Heart right ventricle (tissue), 16 donors: ENCODE results near the gene SHISAL1. TPM values are rescaled to one million over a fixed set of nuclear protein-coding genes. Genes with fewer than 3 reads are reported as not detected.

ENCODE experiments used
- ATAC-seq, 8 donors: fragments of 200-7000 bp; cut with Tn5 transposase; one replicate each; pipeline ENCODE4 v1.9.1; 2020; ENCODE audit warnings: mild to moderate bottlenecking in 8 of 8, moderate library complexity in 8 of 8, moderate number of reproducible peaks in 1 of 8
- DNase-seq, 2 donors: peaks; one replicate each; pipeline ENCODE4 v3.0.0-alpha.2; 2020
- H3K27ac ChIP-seq, 10 donors: fragments of 200-600 bp; sonication (generic) in 2 of 10; one replicate each; pipeline versions ENCODE4 v1.5.0 to v1.8.0; 2020 to 2022; ENCODE audit warnings: mild to moderate bottlenecking in 3 of 10
- H3K27me3 ChIP-seq, 7 donors: fragments of 200-600 bp; one replicate each; pipeline ENCODE4 v1.8.0; 2021 to 2022; ENCODE audit warnings: mild to moderate bottlenecking in 2 of 7
- H3K36me3 ChIP-seq, 9 donors: fragments of 200-600 bp; sonication (generic) in 1 of 9; one replicate each; pipeline versions ENCODE4 v1.5.0 to v1.8.0; 2020 to 2022; ENCODE audit warnings: mild to moderate bottlenecking in 2 of 9
- H3K4me1 ChIP-seq, 9 donors: fragments of 200-600 bp; sonication (generic) in 1 of 9; one replicate each; pipeline versions ENCODE4 v1.5.0 to v1.8.0; 2020 to 2022; ENCODE audit warnings: mild to moderate bottlenecking in 4 of 9
- H3K4me3 ChIP-seq, 10 donors: fragments of 200-600 bp; sonication (generic) in 2 of 10; one replicate each; pipeline versions ENCODE4 v1.5.0 to v1.8.0; 2020 to 2022; ENCODE audit warnings: mild to moderate bottlenecking in 7 of 10, moderate library complexity in 2 of 10
- H3K9me3 ChIP-seq, 11 donors: fragments of 200-600 bp in 10 of 11; sonication (generic) in 2 of 11; one replicate each; pipeline versions ENCODE4 v1.5.0 to v1.8.0; 2013 to 2022; ENCODE audit warnings: mild to moderate bottlenecking in 2 of 11, control low read depth in 1 of 11, moderate library complexity in 1 of 11
- WGBS, 2 donors: extraction: QIAGEN DNeasy Blood & Tissue Kit; methylation state at CpG; one replicate each; pipeline ENCODE4 v1.1.7; 2013; ENCODE audit warnings: inconsistent platforms in 1 of 2; 5-methylcytosine and 5-hydroxymethylcytosine counted together
- intact Hi-C, 10 donors: fragments of 100-400 bp; cut with DNase I; formaldehyde crosslinking; loops; one replicate each; pipeline versions ENCODE4 v1.11.1 to v1.14.2; 2022
- polyA plus RNA-seq, 2 donors: library from polyadenylated mRNA; stranded (reverse); fragments of 200-250 nt; gene quantifications; one replicate each; pipeline ENCODE4 v1.2.3, GENCODE V29; 2013
- total RNA-seq, 10 donors: library from RNA; stranded (reverse); fragmentation: NEBNext Ultra II Directional in 3 of 10; extraction: Animal tissue kit (Norgen Biotek cat#: 25700) in 3 of 10; gene quantifications; one replicate each; pipeline versions ENCODE4 v1.2.1 to v1.2.4, GENCODE V29; 2021 to 2023
- TF ChIP-seq, protein P1 (sequence below), 9 donors: fragments of 200-600 bp; sonication (generic) in 2 of 9; IDR thresholded peaks; one replicate each; pipeline versions ENCODE4 v1.5.0 to v1.8.0; 2021 to 2022; ENCODE audit warnings: antibody characterized with exemption in 9 of 9, mild to moderate bottlenecking in 5 of 9, moderate library complexity in 1 of 9
- donor health status: Arrhythmogenic right ventricular cardiomyopathy.
- donor health status: ischemic (EF 13 %, LVEDD 7.1; RV severe dilation, severe dysfunction).
- donor health status: healthy with polysubstance abuse.
- donor health status: DM: no; HTN: yes; CAD: no.
- donor health status: DM: no; HTN: no; CAD: no.
- donor health status: ischemic (EF 25% LVEDD 6.9; RV normal size, moderate dysfunction).
- donor health status: ischemic (EF 25% LVEDD 5.7; RV mildly dilated, moderate dysfunction).
- donor health status: healthy.
- donor health status: DM: yes; HTN: yes; CAD: no.
- donor health status: Ischemic cardiomyopathy.
- donor health status: ischemic (EF 35%, LVEDD 5.7; RV mildly dilated, moderate dysfunction).
- donor health status: nonischemic (EF 11% LVEDD 7.7; RV severe dilation, severe dysfunction).
- donor health status: DM: yes; HTN: yes; CAD: no.
- donor health status: PGD.
- donor health status: ischemic (EF 29% LVEDD 5.4; RV normal size, mild dysfunction).
- donor health status: nonischemic (EF 23%, LVEDD 6.1; RV moderate dilation, normal function).

The SHISAL1 gene
- total and polyA plus RNA-seq, 12 donors, result 0.15 to 1.7 (median 0.63) TPM

DNA sequence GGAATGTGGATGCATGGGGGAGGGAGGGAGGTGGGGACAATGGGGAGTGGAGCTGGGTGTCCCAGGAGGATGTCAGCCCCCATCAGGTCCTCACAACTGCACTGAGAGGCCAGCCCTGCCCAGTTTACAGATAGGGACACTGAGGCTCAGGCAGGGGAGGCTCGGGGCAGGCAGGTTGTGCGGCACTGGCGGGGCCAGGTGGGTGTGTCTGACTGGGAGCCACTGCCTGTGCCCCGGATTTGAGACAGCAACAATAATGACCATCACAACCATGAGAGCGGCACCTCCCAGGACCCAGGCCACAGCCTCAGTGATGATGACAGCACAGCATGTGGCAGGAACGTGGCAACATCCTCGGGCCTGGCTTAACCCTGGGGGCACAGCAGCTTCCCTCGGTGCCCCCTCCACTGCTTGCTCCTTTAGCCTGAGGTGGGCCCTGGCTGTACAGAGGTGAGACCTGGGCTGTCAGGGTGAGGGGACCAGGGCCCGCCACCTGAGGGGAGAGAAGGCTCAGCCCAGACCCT is 32.0 kb downstream of the SHISAL1 start:
- Histone ChIP-seq H3K27me3 (peaks cover 0 to 31% (median 6%) of the 10 kb centered on the region in 7 donors), H3K4me1 (no peaks in the 10 kb centered on the region), H3K4me3 (no peak overlapping the region), H3K9me3 (no peaks in the 10 kb centered on the region), H3K36me3 (no peaks in the 10 kb centered on the region), H3K27ac (no peak overlapping the region)
- intact Hi-C loops, result no loop called here
- no peak for DNase-seq
- WGBS, 2 donors, result 83 to 90% methylated on average over 9 of the region's 9 CpGs
- TF ChIP-seq, protein P1, sequence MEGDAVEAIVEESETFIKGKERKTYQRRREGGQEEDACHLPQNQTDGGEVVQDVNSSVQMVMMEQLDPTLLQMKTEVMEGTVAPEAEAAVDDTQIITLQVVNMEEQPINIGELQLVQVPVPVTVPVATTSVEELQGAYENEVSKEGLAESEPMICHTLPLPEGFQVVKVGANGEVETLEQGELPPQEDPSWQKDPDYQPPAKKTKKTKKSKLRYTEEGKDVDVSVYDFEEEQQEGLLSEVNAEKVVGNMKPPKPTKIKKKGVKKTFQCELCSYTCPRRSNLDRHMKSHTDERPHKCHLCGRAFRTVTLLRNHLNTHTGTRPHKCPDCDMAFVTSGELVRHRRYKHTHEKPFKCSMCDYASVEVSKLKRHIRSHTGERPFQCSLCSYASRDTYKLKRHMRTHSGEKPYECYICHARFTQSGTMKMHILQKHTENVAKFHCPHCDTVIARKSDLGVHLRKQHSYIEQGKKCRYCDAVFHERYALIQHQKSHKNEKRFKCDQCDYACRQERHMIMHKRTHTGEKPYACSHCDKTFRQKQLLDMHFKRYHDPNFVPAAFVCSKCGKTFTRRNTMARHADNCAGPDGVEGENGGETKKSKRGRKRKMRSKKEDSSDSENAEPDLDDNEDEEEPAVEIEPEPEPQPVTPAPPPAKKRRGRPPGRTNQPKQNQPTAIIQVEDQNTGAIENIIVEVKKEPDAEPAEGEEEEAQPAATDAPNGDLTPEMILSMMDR (IDR thresholded peaks at IDR 0.05), result no peak
- ATAC-seq, result no peak

DNA sequence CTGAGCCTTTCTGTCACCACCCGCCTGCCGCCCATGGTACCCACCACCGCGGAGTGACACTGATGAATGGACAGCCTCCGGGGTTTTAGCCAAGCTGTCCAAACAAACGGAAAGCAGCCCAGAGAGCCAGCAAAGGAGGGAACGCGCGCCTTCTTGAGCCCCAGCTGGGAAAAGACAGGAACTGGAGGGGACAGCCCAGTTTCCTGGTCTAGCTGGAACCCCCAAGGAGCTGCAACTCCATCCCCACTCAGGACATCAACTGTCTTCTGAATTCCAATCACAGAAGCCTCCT is 33.7 kb downstream of the SHISAL1 start:
- TF ChIP-seq, protein P1 (IDR thresholded peaks at IDR 0.05), result no peak
- 38 to 63% methylated on average over 9 of the region's 9 CpGs for WGBS, 2 donors
- DNase-seq, result no peak

DNA sequence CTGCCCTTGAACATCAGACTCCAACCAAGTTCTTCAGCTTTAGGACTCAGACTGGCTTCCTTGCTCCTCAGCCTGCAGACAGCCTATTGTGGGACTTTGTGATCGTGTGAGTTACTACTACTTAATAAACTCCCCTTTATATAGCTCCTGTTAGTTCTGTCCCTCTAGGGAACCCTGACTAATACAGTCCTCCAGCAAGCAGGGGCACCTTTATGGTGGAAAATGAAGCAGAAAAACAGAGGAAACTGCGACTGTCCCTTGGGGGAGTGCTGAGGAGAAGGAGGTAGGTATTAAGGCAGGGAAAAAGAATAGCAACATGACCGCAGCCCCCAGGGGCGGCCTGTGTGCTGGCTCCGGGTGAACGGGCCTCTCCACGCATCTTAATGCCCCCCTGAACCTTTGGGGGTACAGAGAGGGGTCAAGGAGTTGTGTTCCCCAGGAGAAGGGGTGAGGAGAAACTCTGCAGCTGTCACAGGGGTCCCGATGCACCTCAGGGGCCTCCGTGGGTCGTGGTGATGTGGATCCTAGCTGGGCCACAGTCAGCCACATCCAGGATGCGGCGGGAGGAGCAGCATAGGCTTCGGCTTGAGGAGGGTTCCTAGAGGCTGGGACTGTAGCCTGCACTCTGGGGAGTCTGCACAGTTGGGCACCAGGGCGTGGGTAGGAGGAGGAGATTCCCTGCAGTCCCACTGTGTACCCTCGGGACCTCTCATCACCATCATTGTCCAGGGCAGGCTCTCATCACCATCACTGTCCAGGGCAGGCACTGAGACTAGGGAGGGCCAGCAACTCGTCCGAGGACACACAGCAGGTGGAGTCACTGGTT is 34.3 kb downstream of the SHISAL1 start:
- TF ChIP-seq, protein P1 (IDR thresholded peaks at IDR 0.05), result no peak
- no peak for DNase-seq
- WGBS, 2 donors, result 78 to 82% methylated on average over 17 of the region's 17 CpGs

More for the DNA sequence above, 33.7 kb downstream of the SHISAL1 start:
- intact Hi-C loops, result no loop called here
- Histone ChIP-seq H3K4me3 (no peak overlapping the region), H3K4me1 (no peaks in the 10 kb centered on the region), H3K9me3 (no peaks in the 10 kb centered on the region), H3K27me3 (peaks cover 0 to 28% (median 3%) of the 10 kb centered on the region in 7 donors), H3K36me3 (no peaks in the 10 kb centered on the region), H3K27ac (no peak overlapping the region)
- no peak for ATAC-seq

DNA sequence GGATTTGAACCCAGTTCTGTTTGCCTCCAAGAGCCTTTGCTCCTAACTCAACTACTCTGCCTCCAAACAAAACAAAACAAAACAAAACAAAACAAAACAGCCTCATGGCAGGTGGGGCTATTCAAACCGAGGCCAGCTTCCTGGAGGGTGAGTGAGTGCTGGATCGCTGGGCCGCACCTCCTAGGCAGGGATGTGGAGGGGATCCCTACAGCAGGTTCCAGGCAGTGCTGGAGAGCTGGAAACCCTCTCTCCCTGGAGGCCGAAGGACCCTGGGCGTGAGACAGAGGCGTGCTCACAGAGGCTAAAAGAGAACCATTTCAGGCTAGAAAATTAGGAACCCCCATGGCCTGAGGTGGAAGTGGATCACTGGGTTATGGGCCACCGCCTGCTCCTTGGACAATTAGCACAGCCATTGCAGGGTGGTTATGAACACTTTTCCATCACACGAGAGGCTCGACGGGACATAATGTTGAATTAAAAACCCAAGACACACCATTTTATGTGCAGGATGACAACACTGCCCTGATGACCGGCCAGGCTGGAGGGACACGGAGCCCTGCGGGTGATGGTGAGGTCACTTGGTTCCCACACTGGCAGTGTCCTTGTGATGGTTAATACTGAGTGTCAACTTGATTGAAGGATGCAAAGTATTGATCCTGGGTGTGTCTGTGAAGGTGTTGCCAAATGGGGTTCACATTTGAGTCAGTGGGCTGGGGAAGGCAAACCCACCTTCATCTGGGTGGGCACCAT is 35.2 kb downstream of the SHISAL1 start:
- intact Hi-C loops, result no loop called here
- TF ChIP-seq, protein P1 (IDR thresholded peaks at IDR 0.05), result no peak
- DNase-seq, result no peak
- H3K36me3 ChIP-seq, result no peaks in the 10 kb centered on the region
- H3K9me3 ChIP-seq, result no peaks in the 10 kb centered on the region
- no peak overlapping the region for H3K4me3 ChIP-seq
- H3K27ac ChIP-seq, result no peak overlapping the region
- H3K27me3 ChIP-seq, result peaks cover 0 to 20% (median 0%) of the 10 kb centered on the region in 7 donors
- no peak for ATAC-seq
- H3K4me1 ChIP-seq, result no peaks in the 10 kb centered on the region
- WGBS, 2 donors, result 87 to 88% methylated on average over 13 of the region's 13 CpGs

More for the DNA sequence above, 34.3 kb downstream of the SHISAL1 start:
- intact Hi-C loops, result no loop called here
- Histone ChIP-seq H3K36me3 (no peaks in the 10 kb centered on the region), H3K27ac (no peak overlapping the region), H3K9me3 (no peaks in the 10 kb centered on the region), H3K4me3 (no peak overlapping the region), H3K4me1 (no peaks in the 10 kb centered on the region), H3K27me3 (peaks cover 0 to 23% (median 0%) of the 10 kb centered on the region in 7 donors)
- peak in 1 of 8 donors; percentile 20 for ATAC-seq
